Bronchial epithelial cell (primary cell): ENCODE results near the gene NFKBIZ. TPM values are rescaled to one million over a fixed set of nuclear protein-coding genes. Genes with fewer than 3 reads are reported as not detected.
"Not testable (repeated sequence)": the region's sequence is repeated elsewhere in the genome, so short reads cannot be mapped to it uniquely, and the experiment has no call there.

ENCODE experiments used
- DNase-seq: peaks from one replicate; pipeline ENCODE4 v3.0.0-alpha.2; 2010; ENCODE audit warnings: low read depth
- FAIRE-seq: peaks from 2 replicates; lab custom pipeline; 2011; peaks lifted over from hg19 to GRCh38; lab: Jason Lieb, UNC
- H3K27me3 ChIP-seq: 2 replicates; pipeline ENCODE4 v1.5.1; 2011; ENCODE audit warnings: low read length; ENCODE audit not compliant: control insufficient read depth, insufficient read depth
- H3K36me3 ChIP-seq: 2 replicates; pipeline ENCODE4 v1.5.1; 2011; ENCODE audit warnings: low read length; ENCODE audit not compliant: control insufficient read depth, insufficient read depth
- H3K4me3 ChIP-seq: 2 replicates; pipeline ENCODE4 v1.5.1; 2011; ENCODE audit warnings: mild to moderate bottlenecking, low read depth, low read length, control low read depth
- total RNA-seq: library from RNA; depleted of rRNA; stranded (reverse); fragments of >200 nt; gene quantifications from 2 replicates; pipeline ENCODE4 v1.2.1, GENCODE V29; 2014
- TF ChIP-seq, protein P1 (sequence below): IDR thresholded peaks from 2 replicates; pipeline ENCODE4 v1.5.1; 2011; ENCODE audit warnings: mild to moderate bottlenecking, moderate library complexity, low read length, control low read depth, inconsistent platforms; ENCODE audit not compliant: insufficient read depth, severe bottlenecking

NFKBIZ gene
- total RNA-seq, 1 donor from 2014 or later, result 40.3 TPM

DNA sequence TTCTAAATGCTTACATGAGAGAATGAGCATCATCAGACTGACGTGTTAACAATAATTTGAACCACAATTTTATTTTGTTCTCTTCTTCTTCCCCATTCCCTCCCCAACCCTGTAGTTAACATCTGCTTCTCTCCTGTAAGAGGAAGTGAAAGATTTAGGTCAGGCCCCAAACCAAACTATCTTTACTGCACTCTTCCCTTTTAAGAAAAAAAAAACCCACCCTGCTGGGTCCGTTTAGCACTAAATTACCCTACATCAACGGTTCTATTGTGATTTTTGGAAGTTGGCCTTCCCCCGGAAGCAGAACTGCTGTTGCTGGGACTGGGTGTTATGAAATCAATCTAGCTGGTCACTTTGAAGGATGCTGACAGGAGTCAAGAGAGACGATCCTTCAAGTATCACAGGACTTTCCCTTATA is 49.4 kb downstream of the NFKBIZ start:
- DNase-seq (no peak), FAIRE-seq (no peak)
- no peaks in the 10 kb centered on the region for H3K36me3 ChIP-seq
- H3K4me3 ChIP-seq, result no peak overlapping the region
- TF ChIP-seq, protein P1, sequence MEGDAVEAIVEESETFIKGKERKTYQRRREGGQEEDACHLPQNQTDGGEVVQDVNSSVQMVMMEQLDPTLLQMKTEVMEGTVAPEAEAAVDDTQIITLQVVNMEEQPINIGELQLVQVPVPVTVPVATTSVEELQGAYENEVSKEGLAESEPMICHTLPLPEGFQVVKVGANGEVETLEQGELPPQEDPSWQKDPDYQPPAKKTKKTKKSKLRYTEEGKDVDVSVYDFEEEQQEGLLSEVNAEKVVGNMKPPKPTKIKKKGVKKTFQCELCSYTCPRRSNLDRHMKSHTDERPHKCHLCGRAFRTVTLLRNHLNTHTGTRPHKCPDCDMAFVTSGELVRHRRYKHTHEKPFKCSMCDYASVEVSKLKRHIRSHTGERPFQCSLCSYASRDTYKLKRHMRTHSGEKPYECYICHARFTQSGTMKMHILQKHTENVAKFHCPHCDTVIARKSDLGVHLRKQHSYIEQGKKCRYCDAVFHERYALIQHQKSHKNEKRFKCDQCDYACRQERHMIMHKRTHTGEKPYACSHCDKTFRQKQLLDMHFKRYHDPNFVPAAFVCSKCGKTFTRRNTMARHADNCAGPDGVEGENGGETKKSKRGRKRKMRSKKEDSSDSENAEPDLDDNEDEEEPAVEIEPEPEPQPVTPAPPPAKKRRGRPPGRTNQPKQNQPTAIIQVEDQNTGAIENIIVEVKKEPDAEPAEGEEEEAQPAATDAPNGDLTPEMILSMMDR, result no peak
- H3K27me3 ChIP-seq, result no peaks in the 10 kb centered on the region

DNA sequence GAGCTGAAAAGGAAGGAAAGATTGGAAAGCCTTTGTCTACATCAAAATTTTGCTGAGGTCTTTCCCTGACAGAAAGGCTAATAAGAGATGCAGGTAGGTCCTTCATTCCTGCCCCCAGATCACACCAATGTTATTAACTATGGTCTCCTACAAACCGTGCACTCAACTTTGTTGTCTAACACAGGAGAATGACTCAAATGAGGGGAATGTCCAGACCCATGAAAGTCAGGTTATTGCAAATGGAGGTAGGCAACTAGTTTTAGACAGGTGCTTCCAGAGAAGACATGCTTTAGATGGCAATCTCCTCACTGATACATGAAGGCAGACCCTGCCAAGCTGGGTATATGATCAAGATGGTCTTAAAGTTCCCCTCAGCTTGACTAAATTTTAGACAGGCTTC is 51.0 kb downstream of the NFKBIZ start:
- TF ChIP-seq, protein P1, result no peak
- DNase-seq (peak; percentile 33), FAIRE-seq (peak; percentile 52)
- no peaks in the 10 kb centered on the region for H3K36me3 ChIP-seq
- no peaks in the 10 kb centered on the region for H3K27me3 ChIP-seq
- H3K4me3 ChIP-seq, result no peak overlapping the region

DNA sequence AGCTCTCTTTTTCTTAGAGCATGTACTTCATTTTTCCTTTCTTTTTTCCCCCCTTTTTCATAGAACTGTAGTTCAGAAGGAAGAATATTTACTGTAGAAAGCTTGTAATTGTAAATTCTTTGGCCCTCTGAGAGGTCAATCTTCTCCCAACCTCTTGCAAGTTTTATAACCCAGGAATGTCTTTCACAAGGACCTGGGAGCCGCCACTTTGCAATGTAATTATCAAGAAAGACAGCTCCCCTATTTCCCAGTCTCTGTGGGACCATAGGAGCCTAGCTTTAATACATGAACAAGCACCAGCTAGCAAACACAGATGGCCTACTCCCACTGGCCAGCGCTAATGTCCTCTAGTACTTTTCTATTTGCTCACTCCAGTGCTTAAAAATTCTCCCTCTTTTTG is 51.4 kb downstream of the NFKBIZ start:
- DNase-seq (no peak), FAIRE-seq (no peak)
- no peaks in the 10 kb centered on the region for H3K27me3 ChIP-seq
- no peaks in the 10 kb centered on the region for H3K36me3 ChIP-seq
- H3K4me3 ChIP-seq, result no peak overlapping the region
- TF ChIP-seq, protein P1, result no peak

DNA sequence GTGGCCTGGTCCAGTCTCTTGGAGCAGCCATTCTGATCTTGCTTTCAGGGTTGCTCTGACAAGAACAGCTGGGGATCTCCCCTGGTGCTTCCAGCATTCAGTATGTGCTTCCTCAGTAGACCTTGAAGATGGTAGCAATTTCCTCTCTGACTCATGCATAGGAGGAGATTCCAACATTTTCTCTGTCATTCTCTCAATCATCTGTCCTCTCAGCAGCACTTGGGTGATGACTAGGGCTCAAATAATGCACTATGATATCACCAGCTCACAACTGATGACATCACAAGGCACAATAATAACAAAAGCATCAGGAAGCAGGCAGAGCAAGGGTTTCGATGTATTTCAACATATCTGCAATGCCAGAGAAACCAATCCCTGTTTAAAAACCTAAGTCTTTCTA is 52.7 kb downstream of the NFKBIZ start:
- FAIRE-seq (peak; percentile 99), DNase-seq (peak; percentile 100)
- TF ChIP-seq, protein P1, result no peak
- H3K27me3 ChIP-seq, result no peaks in the 10 kb centered on the region
- H3K4me3 ChIP-seq, result no peak overlapping the region
- no peaks in the 10 kb centered on the region for H3K36me3 ChIP-seq

DNA sequence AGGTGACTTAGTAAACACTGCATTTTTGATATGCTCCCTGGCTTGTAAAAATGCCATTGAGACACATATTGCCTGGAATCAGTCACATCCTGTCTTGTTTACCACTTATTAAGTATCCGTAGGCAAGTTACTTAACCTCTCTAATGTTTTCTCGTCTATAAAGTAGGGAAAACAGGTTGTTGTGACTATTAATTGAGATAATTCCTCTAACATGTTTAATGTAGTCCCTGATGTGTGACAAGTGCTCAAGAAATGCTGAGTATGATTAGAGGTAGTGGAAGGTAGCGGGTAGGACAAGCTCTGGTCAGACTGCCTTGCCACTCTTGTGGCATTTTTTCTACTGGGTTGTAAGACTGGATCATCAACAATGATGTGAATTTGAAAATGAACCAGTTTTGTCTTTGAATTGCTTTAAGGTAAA is 54.1 kb downstream of the NFKBIZ start:
- DNase-seq (peak; percentile 85), FAIRE-seq (no peak)
- TF ChIP-seq, protein P1, result no peak

DNA sequence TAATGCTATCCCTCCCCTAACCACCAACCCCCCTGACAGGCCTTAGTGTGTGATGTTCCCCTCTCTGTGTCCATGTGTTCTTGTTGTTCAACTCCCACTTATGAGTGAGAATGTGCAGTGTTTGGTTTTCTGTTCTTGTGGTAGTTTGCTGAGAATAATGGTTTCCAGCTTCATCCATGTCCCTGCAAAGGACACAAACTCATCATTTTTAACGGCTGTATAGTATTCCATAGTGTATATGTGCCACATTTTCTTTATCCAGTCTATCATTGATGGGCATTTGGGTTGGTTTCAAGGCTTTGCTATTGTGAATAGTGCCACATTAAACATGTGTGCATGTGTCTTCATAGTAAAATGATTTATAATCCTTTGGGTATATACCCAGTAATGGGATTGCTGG is 56.3 kb downstream of the NFKBIZ start:
- DNase-seq, FAIRE-seq: not testable (repeated sequence)

More for the DNA sequence above, 54.1 kb downstream of the NFKBIZ start:
- H3K27me3 ChIP-seq, result no peaks in the 10 kb centered on the region
- H3K36me3 ChIP-seq, result no peaks in the 10 kb centered on the region
- H3K4me3 ChIP-seq, result no peak overlapping the region

More for the DNA sequence above, 56.3 kb downstream of the NFKBIZ start:
- not testable (repeated sequence) for H3K36me3 ChIP-seq, H3K4me3 ChIP-seq, H3K27me3 ChIP-seq

Other genes with a start within 250 kb of the NFKBIZ start
- gene ZBTB11, start 172.4 kb upstream of the NFKBIZ start, total RNA-seq, result 30.3 and 34.2 TPM in 2 replicates
- 1,828 and 1,902 TPM in 2 replicates for gene RPL24, start 162.8 kb upstream of the NFKBIZ start, total RNA-seq
- gene CEP97, start 124.9 kb upstream of the NFKBIZ start, total RNA-seq, result 12.0 and 13.4 TPM in 2 replicates
- gene NXPE3, start 70.3 kb upstream of the NFKBIZ start, total RNA-seq, result 3.9 and 6.7 TPM in 2 replicates